GM12878 (cell line): Measurements from ENCODE around the gene TAOK2. TPM values are rescaled to one million over a fixed set of nuclear protein-coding genes. Genes with fewer than 3 reads are reported as not detected.
A peak's percentile ranks its signal among the peaks of the same experiment; 100 is the strongest.

Experiments
- ASH2L ChIP-seq: fragments of 300-600, 200-600 bp; sonication (generic); IDR thresholded peaks from 2 replicates; pipeline ENCODE4 v1.6.1; 2017; ENCODE audit warnings: low read depth, mild to moderate bottlenecking, borderline replicate concordance
- BCL11A ChIP-seq: IDR thresholded peaks from 2 replicates; pipeline ENCODE4 v1.6.1; 2011; ENCODE audit warnings: low read depth, low read length
- CBX5 ChIP-seq: sonication (generic); IDR thresholded peaks from 2 replicates; pipeline ENCODE4 v1.6.1; 2016; ENCODE audit warnings: low read depth, moderate library complexity, mild to moderate bottlenecking, inconsistent platforms
- EP300 ChIP-seq, 2 experiments: fragments of 150-350 bp in 1 of 2; IDR thresholded peaks; 2 replicates each; pipeline ENCODE4 v1.6.1; 2011 to 2012; ENCODE audit warnings: low read depth in 2 of 2, low read length in 2 of 2, borderline replicate concordance in 1 of 2, improper control_type of control experiment in 1 of 2, inconsistent platforms in 1 of 2; ENCODE audit not compliant: control insufficient read depth in 1 of 2
- NFYB ChIP-seq: IDR thresholded peaks from 2 replicates; pipeline ENCODE4 v1.6.1; 2011; ENCODE audit warnings: low read depth, mild to moderate bottlenecking, low read length, improper control_type of control experiment, moderate library complexity; ENCODE audit not compliant: insufficient read depth
- PAX8 ChIP-seq: fragments of 450-650 bp; IDR thresholded peaks from 2 replicates; pipeline ENCODE4 v1.6.1; 2017; ENCODE audit warnings: mild to moderate bottlenecking, moderate library complexity
- RBBP5 ChIP-seq: fragments of 200-600 bp; sonication (generic); conservative IDR thresholded peaks from 2 replicates; pipeline ENCODE4 v1.6.1; 2016
- SMAD5 ChIP-seq: IDR thresholded peaks from 2 replicates; pipeline ENCODE4 v1.6.1; 2016; ENCODE audit warnings: antibody characterized with exemption, low read depth
- TCF3 ChIP-seq: IDR thresholded peaks from 2 replicates; pipeline ENCODE4 v1.6.1; 2012; ENCODE audit warnings: low read depth, mild to moderate bottlenecking, low read length, borderline replicate concordance; ENCODE audit not compliant: insufficient read depth
- YY1 ChIP-seq: IDR thresholded peaks from 2 replicates; pipeline ENCODE4 v1.6.1; 2011; ENCODE audit warnings: low read depth, mild to moderate bottlenecking, low read length
- ZNF24 ChIP-seq: fragments of 450-650 bp; IDR thresholded peaks from 2 replicates; pipeline ENCODE4 v1.6.1; 2017; ENCODE audit warnings: antibody characterized with exemption, mild to moderate bottlenecking
- polyA plus RNA-seq, 11 experiments: library from polyadenylated mRNA; depleted of rRNA in 4 of 11; unstranded in 6 of 11; stranded (reverse) in 5 of 11; fragments of >200 nt; fragmentation: Nextera tagmentation in 4 of 11; fragmentation: Illumina TruSeq in 1 of 11; extraction: Ambion mirVana in 4 of 11; extraction: Trizol in 1 of 11; gene quantifications; 1 replicate in 1 of 11; 2 replicates in 10 of 11; pipeline versions ENCODE4 v1.2.1 to v1.2.3, GENCODE V29; 2011 to 2016; ENCODE audit warnings: inconsistent platforms in 2 of 11, missing spikeins in 2 of 11, low read depth in 1 of 11
- total RNA-seq, 4 experiments: library from RNA; depleted of rRNA in 3 of 4; stranded (reverse); fragments of >200 nt in 3 of 4; fragmentation: Illumina TruSeq in 1 of 4; extraction: Trizol in 1 of 4; gene quantifications; 2 replicates each; pipeline versions ENCODE4 v1.2.1 to v1.2.3, GENCODE V29; 2013 to 2021
- TF ChIP-seq, protein P1 (sequence below): fragments of 450-650 bp; conservative IDR thresholded peaks from 2 replicates; pipeline ENCODE4 v1.6.1; 2017; ENCODE audit warnings: mild to moderate bottlenecking, moderate library complexity
- TF ChIP-seq, protein P2 (sequence below): fragments of 450-650 bp; IDR thresholded peaks from 2 replicates; pipeline ENCODE4 v1.6.1; 2018; ENCODE audit warnings: mild to moderate bottlenecking, low read depth, moderate library complexity; ENCODE audit not compliant: partially characterized antibody
- TF ChIP-seq, protein P3 (sequence below): IDR thresholded peaks from 2 replicates; pipeline ENCODE4 v1.6.1; 2012; ENCODE audit warnings: low read depth, low read length, improper control_type of control experiment
- TF ChIP-seq, protein P4 (sequence below): IDR thresholded peaks from 2 replicates; pipeline ENCODE4 v1.6.1; 2012; ENCODE audit warnings: improper control_type of control experiment, low read depth, low read length; ENCODE audit not compliant: insufficient replicate concordance

Gene TAOK2
- total and polyA plus RNA-seq, 10 of the 15 experiments (the other 5 are each of a cell fraction or from before 2014, with no cell fraction given) = 0.14 to 40.2 (median 11.6) TPM

GRCh38 chr16:29995324-29995910 lies 21.7 kb downstream of the TAOK2 start, which contains the start of gene HIRIP3 (continued):
- TF ChIP-seq, protein P1, sequence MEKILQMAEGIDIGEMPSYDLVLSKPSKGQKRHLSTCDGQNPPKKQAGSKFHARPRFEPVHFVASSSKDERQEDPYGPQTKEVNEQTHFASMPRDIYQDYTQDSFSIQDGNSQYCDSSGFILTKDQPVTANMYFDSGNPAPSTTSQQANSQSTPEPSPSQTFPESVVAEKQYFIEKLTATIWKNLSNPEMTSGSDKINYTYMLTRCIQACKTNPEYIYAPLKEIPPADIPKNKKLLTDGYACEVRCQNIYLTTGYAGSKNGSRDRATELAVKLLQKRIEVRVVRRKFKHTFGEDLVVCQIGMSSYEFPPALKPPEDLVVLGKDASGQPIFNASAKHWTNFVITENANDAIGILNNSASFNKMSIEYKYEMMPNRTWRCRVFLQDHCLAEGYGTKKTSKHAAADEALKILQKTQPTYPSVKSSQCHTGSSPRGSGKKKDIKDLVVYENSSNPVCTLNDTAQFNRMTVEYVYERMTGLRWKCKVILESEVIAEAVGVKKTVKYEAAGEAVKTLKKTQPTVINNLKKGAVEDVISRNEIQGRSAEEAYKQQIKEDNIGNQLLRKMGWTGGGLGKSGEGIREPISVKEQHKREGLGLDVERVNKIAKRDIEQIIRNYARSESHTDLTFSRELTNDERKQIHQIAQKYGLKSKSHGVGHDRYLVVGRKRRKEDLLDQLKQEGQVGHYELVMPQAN = peak; percentile 76; the same call in 1 of the 2 replicates
- TF ChIP-seq NFYB = no peak
- TF ChIP-seq, protein P2, sequence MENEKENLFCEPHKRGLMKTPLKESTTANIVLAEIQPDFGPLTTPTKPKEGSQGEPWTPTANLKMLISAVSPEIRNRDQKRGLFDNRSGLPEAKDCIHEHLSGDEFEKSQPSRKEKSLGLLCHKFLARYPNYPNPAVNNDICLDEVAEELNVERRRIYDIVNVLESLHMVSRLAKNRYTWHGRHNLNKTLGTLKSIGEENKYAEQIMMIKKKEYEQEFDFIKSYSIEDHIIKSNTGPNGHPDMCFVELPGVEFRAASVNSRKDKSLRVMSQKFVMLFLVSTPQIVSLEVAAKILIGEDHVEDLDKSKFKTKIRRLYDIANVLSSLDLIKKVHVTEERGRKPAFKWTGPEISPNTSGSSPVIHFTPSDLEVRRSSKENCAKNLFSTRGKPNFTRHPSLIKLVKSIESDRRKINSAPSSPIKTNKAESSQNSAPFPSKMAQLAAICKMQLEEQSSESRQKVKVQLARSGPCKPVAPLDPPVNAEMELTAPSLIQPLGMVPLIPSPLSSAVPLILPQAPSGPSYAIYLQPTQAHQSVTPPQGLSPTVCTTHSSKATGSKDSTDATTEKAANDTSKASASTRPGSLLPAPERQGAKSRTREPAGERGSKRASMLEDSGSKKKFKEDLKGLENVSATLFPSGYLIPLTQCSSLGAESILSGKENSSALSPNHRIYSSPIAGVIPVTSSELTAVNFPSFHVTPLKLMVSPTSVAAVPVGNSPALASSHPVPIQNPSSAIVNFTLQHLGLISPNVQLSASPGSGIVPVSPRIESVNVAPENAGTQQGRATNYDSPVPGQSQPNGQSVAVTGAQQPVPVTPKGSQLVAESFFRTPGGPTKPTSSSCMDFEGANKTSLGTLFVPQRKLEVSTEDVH = peak; percentile 61
- TF ChIP-seq, protein P3, sequence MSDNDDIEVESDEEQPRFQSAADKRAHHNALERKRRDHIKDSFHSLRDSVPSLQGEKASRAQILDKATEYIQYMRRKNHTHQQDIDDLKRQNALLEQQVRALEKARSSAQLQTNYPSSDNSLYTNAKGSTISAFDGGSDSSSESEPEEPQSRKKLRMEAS = peak; percentile 86
- TF ChIP-seq YY1 = peak; percentile 93
- TF ChIP-seq BCL11A = no peak
- TF ChIP-seq CBX5 = no peak
- TF ChIP-seq EP300 (IDR thresholded peaks at IDR 0.05; ENCODE audit: borderline replicate concordance in 1 of 2, control insufficient read depth in 1 of 2, low read depth in 2 of 2, low read length in 2 of 2) = 0 out of 4 replicates have a peak, but pooled peaks have one; percentile 16 to 19
- no peak for TF ChIP-seq ZNF24
- no peak; the same call in 1 of the 2 replicates for TF ChIP-seq ASH2L
- TF ChIP-seq SMAD5 = 0 out of 2 replicates have a peak, but pooled peaks have one; percentile 4
- TF ChIP-seq PAX8 = no peak
- TF ChIP-seq, protein P4, sequence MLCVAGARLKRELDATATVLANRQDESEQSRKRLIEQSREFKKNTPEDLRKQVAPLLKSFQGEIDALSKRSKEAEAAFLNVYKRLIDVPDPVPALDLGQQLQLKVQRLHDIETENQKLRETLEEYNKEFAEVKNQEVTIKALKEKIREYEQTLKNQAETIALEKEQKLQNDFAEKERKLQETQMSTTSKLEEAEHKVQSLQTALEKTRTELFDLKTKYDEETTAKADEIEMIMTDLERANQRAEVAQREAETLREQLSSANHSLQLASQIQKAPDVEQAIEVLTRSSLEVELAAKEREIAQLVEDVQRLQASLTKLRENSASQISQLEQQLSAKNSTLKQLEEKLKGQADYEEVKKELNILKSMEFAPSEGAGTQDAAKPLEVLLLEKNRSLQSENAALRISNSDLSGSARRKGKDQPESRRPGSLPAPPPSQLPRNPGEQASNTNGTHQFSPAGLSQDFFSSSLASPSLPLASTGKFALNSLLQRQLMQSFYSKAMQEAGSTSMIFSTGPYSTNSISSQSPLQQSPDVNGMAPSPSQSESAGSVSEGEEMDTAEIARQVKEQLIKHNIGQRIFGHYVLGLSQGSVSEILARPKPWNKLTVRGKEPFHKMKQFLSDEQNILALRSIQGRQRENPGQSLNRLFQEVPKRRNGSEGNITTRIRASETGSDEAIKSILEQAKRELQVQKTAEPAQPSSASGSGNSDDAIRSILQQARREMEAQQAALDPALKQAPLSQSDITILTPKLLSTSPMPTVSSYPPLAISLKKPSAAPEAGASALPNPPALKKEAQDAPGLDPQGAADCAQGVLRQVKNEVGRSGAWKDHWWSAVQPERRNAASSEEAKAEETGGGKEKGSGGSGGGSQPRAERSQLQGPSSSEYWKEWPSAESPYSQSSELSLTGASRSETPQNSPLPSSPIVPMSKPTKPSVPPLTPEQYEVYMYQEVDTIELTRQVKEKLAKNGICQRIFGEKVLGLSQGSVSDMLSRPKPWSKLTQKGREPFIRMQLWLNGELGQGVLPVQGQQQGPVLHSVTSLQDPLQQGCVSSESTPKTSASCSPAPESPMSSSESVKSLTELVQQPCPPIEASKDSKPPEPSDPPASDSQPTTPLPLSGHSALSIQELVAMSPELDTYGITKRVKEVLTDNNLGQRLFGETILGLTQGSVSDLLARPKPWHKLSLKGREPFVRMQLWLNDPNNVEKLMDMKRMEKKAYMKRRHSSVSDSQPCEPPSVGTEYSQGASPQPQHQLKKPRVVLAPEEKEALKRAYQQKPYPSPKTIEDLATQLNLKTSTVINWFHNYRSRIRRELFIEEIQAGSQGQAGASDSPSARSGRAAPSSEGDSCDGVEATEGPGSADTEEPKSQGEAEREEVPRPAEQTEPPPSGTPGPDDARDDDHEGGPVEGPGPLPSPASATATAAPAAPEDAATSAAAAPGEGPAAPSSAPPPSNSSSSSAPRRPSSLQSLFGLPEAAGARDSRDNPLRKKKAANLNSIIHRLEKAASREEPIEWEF = no peak
- TF ChIP-seq TCF3 = peak; percentile 70; the same call in 1 of the 2 replicates
- no peak for TF ChIP-seq RBBP5
